AG04450 (cell line): ENCODE results near the gene OR6M1. TPM values are rescaled to one million over a fixed set of nuclear protein-coding genes. Genes with fewer than 3 reads are reported as not detected.

Experiments
- CTCF ChIA-PET: fragments of 300-600, 350-600 bp; formaldehyde crosslinking; extraction: SDS; loops from one replicate; lab custom pipeline; 2022; ENCODE audit warnings: antibody characterized with exemption, inconsistent platforms; lab: Charles Lee
- POLR2A ChIA-PET: fragments of 350-600 bp; formaldehyde crosslinking; extraction: SDS; loops from one replicate; lab custom pipeline; 2021; ENCODE audit warnings: antibody characterized with exemption, inconsistent platforms; lab: Yijun Ruan, JAX
- DNase-seq: peaks from one replicate; pipeline ENCODE4 v3.0.0-alpha.2; 2011; ENCODE audit warnings: low read depth, low spot score
- H3K27ac ChIP-seq: one replicate; pipeline ENCODE4 v1.5.1; 2012; ENCODE audit warnings: low read depth, low read length, control low read depth
- H3K27me3 ChIP-seq: one replicate; pipeline ENCODE4 v1.6.0; 2012; ENCODE audit warnings: low read length; ENCODE audit not compliant: control insufficient read depth, insufficient read depth
- H3K4me3 ChIP-seq: 2 replicates; pipeline ENCODE4 v1.5.1; 2011; ENCODE audit warnings: mild to moderate bottlenecking, low read depth, low read length, control low read depth
- H3K9me3 ChIP-seq: 2 replicates; pipeline ENCODE4 v1.5.1; 2012; ENCODE audit warnings: low read length; ENCODE audit not compliant: control insufficient read depth, insufficient read depth
- CTCF ChIP-seq: IDR thresholded peaks from 2 replicates; pipeline ENCODE4 v1.5.1; 2011; ENCODE audit warnings: low read depth, low read length, control low read depth, inconsistent platforms
- polyA plus RNA-seq: library from polyadenylated mRNA; depleted of rRNA; stranded (reverse); fragments of >200 nt; gene quantifications from 2 replicates; pipeline ENCODE4 v1.2.3, GENCODE V29; 2011

The OR6M1 gene
- polyA plus RNA-seq, 1 experiment = not detected

DNA sequence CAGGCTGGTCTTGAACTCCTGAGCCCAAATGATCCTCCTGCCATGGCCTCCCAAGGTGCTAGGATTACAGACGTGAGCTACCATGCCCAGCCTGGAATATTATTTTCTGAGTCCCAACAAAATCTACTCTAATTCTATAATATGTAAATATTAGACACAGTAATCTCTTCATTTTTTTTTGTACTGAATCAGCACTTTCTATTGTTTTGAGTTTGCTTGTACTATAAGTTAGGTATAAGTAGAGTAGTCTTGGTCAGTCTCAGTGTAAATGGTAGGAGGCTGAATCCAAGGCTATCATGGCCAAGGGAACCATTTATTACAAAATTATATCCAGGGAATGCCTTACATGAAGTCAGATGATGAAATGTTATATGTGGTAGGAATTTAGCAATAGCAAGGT, 32.2 kb downstream of the OR6M1 start:
- H3K9me3 ChIP-seq = no peaks in the 10 kb centered on the region
- DNase-seq = no peak
- H3K4me3 ChIP-seq = no peak overlapping the region
- CTCF ChIA-PET = no interaction called here
- H3K27ac ChIP-seq = no peak overlapping the region
- TF ChIP-seq CTCF = no peak
- H3K27me3 ChIP-seq = no peaks in the 10 kb centered on the region
- POLR2A ChIA-PET = no interaction called here

- no peak for TF ChIP-seq CTCF
- no peaks in the 10 kb centered on the region for H3K27me3 ChIP-seq
- no peak overlapping the region for H3K4me3 ChIP-seq
- no peak overlapping the region for H3K27ac ChIP-seq
- ChIA-PET CTCF (no interaction called here), POLR2A (no interaction called here)
- DNase-seq = no peak
- H3K9me3 ChIP-seq = no peaks in the 10 kb centered on the region
Observed at GRCh38 chr11:123773026-123773425, 33.1 kb downstream of the OR6M1 start.

- Histone ChIP-seq H3K27ac (no peak overlapping the region), H3K4me3 (no peak overlapping the region), H3K9me3 (no peaks in the 10 kb centered on the region), H3K27me3 (no peaks in the 10 kb centered on the region)
- POLR2A ChIA-PET = no interaction called here
- CTCF ChIA-PET = no interaction called here
- DNase-seq = no peak
- TF ChIP-seq CTCF = no peak
Observed at GRCh38 chr11:123771664-123772063, 34.5 kb downstream of the OR6M1 start.

- Histone ChIP-seq H3K27me3 (no peaks in the 10 kb centered on the region), H3K9me3 (no peaks in the 10 kb centered on the region), H3K4me3 (no peak overlapping the region), H3K27ac (no peak overlapping the region)
- POLR2A ChIA-PET = no interaction called here
- CTCF ChIA-PET = no interaction called here
- DNase-seq = no peak
- TF ChIP-seq CTCF = no peak
Observed at GRCh38 chr11:123770712-123771111, 35.4 kb downstream of the OR6M1 start.

DNA sequence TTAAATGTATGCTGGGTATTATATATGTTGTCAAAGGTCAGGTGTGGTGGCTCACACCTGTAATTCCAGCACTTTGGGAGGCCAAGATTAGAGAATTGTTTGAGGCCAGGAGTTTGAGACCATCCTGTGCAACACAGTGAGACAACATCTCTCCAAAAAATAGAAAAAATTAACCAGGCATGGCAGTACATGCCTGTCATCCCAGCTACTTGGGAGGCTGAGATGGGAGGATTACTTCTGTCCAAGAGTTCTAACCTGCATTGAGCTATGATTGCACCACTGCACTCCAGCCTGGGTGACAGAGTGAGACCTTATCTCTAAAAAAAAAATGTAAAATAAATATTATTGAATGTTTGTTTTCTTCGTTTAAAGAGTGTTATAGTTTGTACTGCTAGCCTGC, 40.5 kb downstream of the OR6M1 start:
- Histone ChIP-seq H3K9me3 (no peaks in the 10 kb centered on the region), H3K27me3 (no peaks in the 10 kb centered on the region), H3K4me3 (no peak overlapping the region), H3K27ac (no peak overlapping the region)
- no peak for DNase-seq
- ChIA-PET POLR2A (no interaction called here), CTCF (interaction anchor here (1.2 kb wide), 1 partner anchor 58 kb away, joined by 4 read pairs; no protein-coding TSS in a partner anchor)
- no peak for TF ChIP-seq CTCF
